ENCODE data around the gene CTNNBL1. TPM values are rescaled to one million over a fixed set of nuclear protein-coding genes. Genes with fewer than 3 reads are reported as not detected.

Gene CTNNBL1
- total RNA-seq, 2 experiments from 2014 or later, result 66.4 to 75.4 TPM

- CTCF ChIA-PET, result no interaction called here
- peaks cover 11% of the 10 kb centered on the region for H3K36me3 Mint-ChIP-seq (ENCODE audit: low read depth)
- H3K9me3 Mint-ChIP-seq, result peaks cover 8% of the 10 kb centered on the region
- H3K4me3 Mint-ChIP-seq, result no peak overlapping the region
- intact Hi-C loops (cut with micrococcal nuclease), result no loop called here
- H3K4me1 Mint-ChIP-seq (ENCODE audit: low read depth), result peaks cover 13% of the 10 kb centered on the region
- no peak for DNase-seq
- H3K27ac Mint-ChIP-seq, result no peak overlapping the region
- H3K27me3 Mint-ChIP-seq (ENCODE audit: low read depth), result no peaks in the 10 kb centered on the region
These were observed 31.3 kb downstream of the CTNNBL1 start for GRCh38 chr20:37725165-37725564.

GRCh38 chr20:37725855-37726254 is 32.0 kb downstream of the CTNNBL1 start:
- CTCF ChIA-PET, result interaction anchor here (0.7 kb wide), 1 partner anchor 283 kb away, joined by 3 read pairs; no protein-coding TSS in a partner anchor
- DNase-seq, result no peak
- peaks cover 5% of the 10 kb centered on the region for H3K9me3 Mint-ChIP-seq
- no peaks in the 10 kb centered on the region for H3K27me3 Mint-ChIP-seq (ENCODE audit: low read depth)
- H3K4me1 Mint-ChIP-seq (ENCODE audit: low read depth), result peaks cover 13% of the 10 kb centered on the region
- intact Hi-C loops (cut with micrococcal nuclease), result no loop called here
- no peak overlapping the region for H3K27ac Mint-ChIP-seq
- H3K36me3 Mint-ChIP-seq (ENCODE audit: low read depth), result peaks cover 10% of the 10 kb centered on the region
- no peak overlapping the region for H3K4me3 Mint-ChIP-seq

GRCh38 chr20:37726321-37726720 is 32.5 kb downstream of the CTNNBL1 start:
- no peak overlapping the region for H3K4me3 Mint-ChIP-seq
- intact Hi-C loops (cut with micrococcal nuclease), result no loop called here
- H3K27ac Mint-ChIP-seq, result no peak overlapping the region
- DNase-seq, result no peak
- H3K27me3 Mint-ChIP-seq (ENCODE audit: low read depth), result no peaks in the 10 kb centered on the region
- H3K9me3 Mint-ChIP-seq, result peaks cover 5% of the 10 kb centered on the region
- peaks cover 13% of the 10 kb centered on the region for H3K4me1 Mint-ChIP-seq (ENCODE audit: low read depth)
- peaks cover 9% of the 10 kb centered on the region for H3K36me3 Mint-ChIP-seq (ENCODE audit: low read depth)
- CTCF ChIA-PET, result interaction anchor here (0.7 kb wide), 1 partner anchor 283 kb away, joined by 3 read pairs; no protein-coding TSS in a partner anchor

- DNase-seq, result no peak
- intact Hi-C loops (cut with micrococcal nuclease), result no loop called here
- Mint-ChIP-seq H3K4me1 (ENCODE audit: low read depth) (peaks cover 16% of the 10 kb centered on the region), H3K27ac (no peak overlapping the region), H3K36me3 (ENCODE audit: low read depth) (peaks cover 9% of the 10 kb centered on the region), H3K27me3 (ENCODE audit: low read depth) (no peaks in the 10 kb centered on the region), H3K4me3 (no peak overlapping the region), H3K9me3 (no peaks in the 10 kb centered on the region)
- CTCF ChIA-PET, result interaction anchor here (0.7 to 1.1 kb wide), 3 partner anchors 24 to 193 kb away, joined by 3 to 4 read pairs (median 3); no protein-coding TSS in a partner anchor
These were observed 33.4 kb downstream of the CTNNBL1 start for GRCh38 chr20:37726971-37727956.

GRCh38 chr20:37727957-37728634 is 34.3 kb downstream of the CTNNBL1 start:
- H3K27me3 Mint-ChIP-seq (ENCODE audit: low read depth), result no peaks in the 10 kb centered on the region
- H3K36me3 Mint-ChIP-seq (ENCODE audit: low read depth), result peaks cover 14% of the 10 kb centered on the region
- no peak overlapping the region for H3K4me3 Mint-ChIP-seq
- intact Hi-C loops (cut with micrococcal nuclease), result no loop called here
- H3K9me3 Mint-ChIP-seq, result no peaks in the 10 kb centered on the region
- CTCF ChIA-PET, result interaction anchor here (1.1 kb wide), 1 partner anchor 193 kb away, joined by 4 read pairs; no protein-coding TSS in a partner anchor
- no peak overlapping the region for H3K27ac Mint-ChIP-seq
- H3K4me1 Mint-ChIP-seq (ENCODE audit: low read depth), result peaks cover 16% of the 10 kb centered on the region
- no peak for DNase-seq

GRCh38 chr20:37728635-37728983 is 34.8 kb downstream of the CTNNBL1 start:
- H3K9me3 Mint-ChIP-seq, result no peaks in the 10 kb centered on the region
- peaks cover 18% of the 10 kb centered on the region for H3K36me3 Mint-ChIP-seq (ENCODE audit: low read depth)
- no peaks in the 10 kb centered on the region for H3K27me3 Mint-ChIP-seq (ENCODE audit: low read depth)

GRCh38 chr20:37729452-37729851 is 35.6 kb downstream of the CTNNBL1 start:
- no peak overlapping the region for H3K27ac Mint-ChIP-seq
- DNase-seq, result no peak

More at GRCh38 chr20:37728635-37728983, 34.8 kb downstream of the CTNNBL1 start:
- CTCF ChIA-PET, result no interaction called here
- H3K4me3 Mint-ChIP-seq, result no peak overlapping the region
- H3K27ac Mint-ChIP-seq, result no peak overlapping the region
- DNase-seq, result no peak
- H3K4me1 Mint-ChIP-seq (ENCODE audit: low read depth), result peaks cover 16% of the 10 kb centered on the region
- intact Hi-C loops (cut with micrococcal nuclease), result no loop called here

GRCh38 chr20:37729909-37730308 is 36.1 kb downstream of the CTNNBL1 start:
- Mint-ChIP-seq H3K36me3 (ENCODE audit: low read depth) (peaks cover 22% of the 10 kb centered on the region), H3K9me3 (no peaks in the 10 kb centered on the region), H3K4me1 (ENCODE audit: low read depth) (peaks cover 19% of the 10 kb centered on the region), H3K27me3 (ENCODE audit: low read depth) (no peaks in the 10 kb centered on the region), H3K27ac (no peak overlapping the region), H3K4me3 (no peak overlapping the region)
- intact Hi-C loops (cut with micrococcal nuclease), result no loop called here
- CTCF ChIA-PET, result no interaction called here
- no peak for DNase-seq

More at GRCh38 chr20:37729452-37729851, 35.6 kb downstream of the CTNNBL1 start:
- no peak overlapping the region for H3K4me3 Mint-ChIP-seq
- intact Hi-C loops (cut with micrococcal nuclease), result no loop called here
- no peaks in the 10 kb centered on the region for H3K27me3 Mint-ChIP-seq (ENCODE audit: low read depth)
- peaks cover 17% of the 10 kb centered on the region for H3K4me1 Mint-ChIP-seq (ENCODE audit: low read depth)
- no peaks in the 10 kb centered on the region for H3K9me3 Mint-ChIP-seq
- CTCF ChIA-PET, result no interaction called here
- H3K36me3 Mint-ChIP-seq (ENCODE audit: low read depth), result peaks cover 19% of the 10 kb centered on the region

- peaks cover 38% of the 10 kb centered on the region for H3K36me3 Mint-ChIP-seq (ENCODE audit: low read depth)
- CTCF ChIA-PET, result no interaction called here
- H3K27ac Mint-ChIP-seq, result no peak overlapping the region
- H3K4me3 Mint-ChIP-seq, result no peak overlapping the region
- no peaks in the 10 kb centered on the region for H3K9me3 Mint-ChIP-seq
- no peak for DNase-seq
- H3K4me1 Mint-ChIP-seq (ENCODE audit: low read depth), result peaks cover 19% of the 10 kb centered on the region
- intact Hi-C loops (cut with micrococcal nuclease), result no loop called here
- H3K27me3 Mint-ChIP-seq (ENCODE audit: low read depth), result no peaks in the 10 kb centered on the region
These were observed 39.6 kb downstream of the CTNNBL1 start for GRCh38 chr20:37733416-37733815.

GRCh38 chr20:37734228-37734985 is 40.6 kb downstream of the CTNNBL1 start:
- Mint-ChIP-seq H3K27ac (no peak overlapping the region), H3K36me3 (ENCODE audit: low read depth) (peaks cover 38% of the 10 kb centered on the region), H3K4me3 (no peak overlapping the region), H3K27me3 (ENCODE audit: low read depth) (no peaks in the 10 kb centered on the region), H3K4me1 (ENCODE audit: low read depth) (peaks cover 17% of the 10 kb centered on the region), H3K9me3 (no peaks in the 10 kb centered on the region)
- intact Hi-C loops (cut with micrococcal nuclease), result no loop called here
- DNase-seq, result no peak
- CTCF ChIA-PET, result interaction anchor here (0.5 to 1.6 kb wide), 2 partner anchors 11 to 217 kb away, joined by 3 to 6 read pairs; no protein-coding TSS in a partner anchor

GRCh38 chr20:37735541-37735940 is 41.7 kb downstream of the CTNNBL1 start:
- CTCF ChIA-PET, result interaction anchor here (1.2 to 1.6 kb wide), 2 partner anchors 10 to 11 kb away, joined by 3 read pairs; no protein-coding TSS in a partner anchor
- no peak overlapping the region for H3K4me3 Mint-ChIP-seq
- no peaks in the 10 kb centered on the region for H3K9me3 Mint-ChIP-seq
- intact Hi-C loops (cut with micrococcal nuclease), result no loop called here
- no peak overlapping the region for H3K27ac Mint-ChIP-seq
- peaks cover 39% of the 10 kb centered on the region for H3K36me3 Mint-ChIP-seq (ENCODE audit: low read depth)
- peaks cover 14% of the 10 kb centered on the region for H3K4me1 Mint-ChIP-seq (ENCODE audit: low read depth)
- H3K27me3 Mint-ChIP-seq (ENCODE audit: low read depth), result no peaks in the 10 kb centered on the region
- no peak for DNase-seq

- Mint-ChIP-seq H3K4me1 (ENCODE audit: low read depth) (peaks cover 14% of the 10 kb centered on the region), H3K4me3 (no peak overlapping the region), H3K36me3 (ENCODE audit: low read depth) (peaks cover 39% of the 10 kb centered on the region), H3K27me3 (ENCODE audit: low read depth) (no peaks in the 10 kb centered on the region), H3K27ac (no peak overlapping the region), H3K9me3 (no peaks in the 10 kb centered on the region)
- intact Hi-C loops (cut with micrococcal nuclease), result no loop called here
- no peak for DNase-seq
- CTCF ChIA-PET, result interaction anchor here (1.0 to 1.2 kb wide), 2 partner anchors 11 to 50 kb away, joined by 3 read pairs; no protein-coding TSS in a partner anchor
These were observed 42.3 kb downstream of the CTNNBL1 start for GRCh38 chr20:37736132-37736531.

Data from activated naive CD4-positive, alpha-beta T cell treated with anti-CD3 and anti-CD28 coated beads for 36 hours (primary cell).